IMR-90 (cell line): ENCODE measurements around the gene FBRSL1. TPM values are rescaled to one million over a fixed set of nuclear protein-coding genes. Genes with fewer than 3 reads are reported as not detected.

Source experiments
- ATAC-seq: fragments of 200-7000 bp; cut with Tn5 transposase; 2 replicates; pipeline ENCODE4 v1.9.1; 2020; ENCODE audit warnings: low read depth, mild to moderate bottlenecking, moderate library complexity
- BruUV-seq: library from RNA; stranded (reverse); fragments of 400-500 nt; replicated peaks from 2 replicates; lab custom pipeline; 2021; lab: Mats Ljungman, UMichigan
- CTCF ChIA-PET: fragments of 300-600 bp; formaldehyde crosslinking; extraction: SDS; loops from one replicate; lab custom pipeline; 2021; ENCODE audit warnings: antibody characterized with exemption; lab: Yijun Ruan, JAX
- POLR2A ChIA-PET: fragments of 300-600 bp; sonication (Branson Sonifier 250); formaldehyde crosslinking; loops from one replicate; lab custom pipeline; 2022; ENCODE audit warnings: antibody characterized with exemption; ENCODE audit not compliant: unreplicated experiment; lab: Charles Lee
- DNase-seq: peaks from one replicate; pipeline ENCODE4 v3.0.0; 2013
- H2AFZ ChIP-seq: replicated peaks from 2 replicates; pipeline ENCODE3; 2013; ENCODE audit warnings: low read length, mild to moderate bottlenecking; ENCODE audit not compliant: poor library complexity
- H2AK5ac ChIP-seq: 2 replicates; pipeline ENCODE4 v1.6.1; 2013; ENCODE audit warnings: low read depth, low read length, inconsistent platforms
- H2AK9ac ChIP-seq: replicated peaks from 2 replicates; pipeline ENCODE3; 2013; ENCODE audit warnings: mild to moderate bottlenecking, low read depth, low read length, moderate library complexity; ENCODE audit not compliant: poor library complexity
- H2BK120ac ChIP-seq: 2 replicates; pipeline ENCODE4 v1.6.1; 2013; ENCODE audit warnings: low read depth, low read length, inconsistent platforms
- H2BK15ac ChIP-seq: 3 replicates; pipeline ENCODE4 v1.6.1; 2013; ENCODE audit warnings: low read depth, low read length, inconsistent platforms
- H2BK20ac ChIP-seq: 2 replicates; pipeline ENCODE4 v1.6.1; 2013; ENCODE audit warnings: low read depth, mild to moderate bottlenecking, inconsistent platforms, low read length, moderate library complexity
- H2BK5ac ChIP-seq: 2 replicates; pipeline ENCODE4 v1.6.1; 2013; ENCODE audit warnings: mild to moderate bottlenecking, low read depth, low read length, inconsistent platforms; ENCODE audit not compliant: poor library complexity, severe bottlenecking
- H3K14ac ChIP-seq: replicated peaks from 2 replicates; pipeline ENCODE4 v1.6.1; 2013; ENCODE audit warnings: low read depth, low read length, inconsistent platforms
- H3K18ac ChIP-seq: 2 replicates; pipeline ENCODE4 v1.6.1; 2013; ENCODE audit warnings: low read depth, low read length, control low read depth
- H3K23ac ChIP-seq: 2 replicates; pipeline ENCODE4 v1.6.1; 2013; ENCODE audit warnings: low read depth, low read length, inconsistent platforms
- H3K27ac ChIP-seq: 2 replicates; pipeline ENCODE4 v1.5.1; 2013; ENCODE audit warnings: mild to moderate bottlenecking, control low read depth, low read length; ENCODE audit not compliant: insufficient read depth
- H3K27me3 ChIP-seq: 2 replicates; pipeline ENCODE4 v1.6.1; 2013; ENCODE audit warnings: low read length; ENCODE audit not compliant: control insufficient read depth, insufficient read depth
- H3K36me3 ChIP-seq: 2 replicates; pipeline ENCODE4 v1.6.1; 2013; ENCODE audit warnings: low read length, mixed read lengths; ENCODE audit not compliant: control insufficient read depth, insufficient read depth
- H3K4ac ChIP-seq: 2 replicates; pipeline ENCODE4 v1.6.1; 2013; ENCODE audit warnings: low read depth, low read length, inconsistent platforms
- H3K4me1 ChIP-seq: 2 replicates; pipeline ENCODE4 v1.6.1; 2013; ENCODE audit warnings: low read length, mixed read lengths; ENCODE audit not compliant: control insufficient read depth, insufficient read depth
- H3K4me2 ChIP-seq: 2 replicates; pipeline ENCODE4 v1.6.1; 2013; ENCODE audit warnings: low read depth, mild to moderate bottlenecking, control low read depth, low read length, moderate library complexity
- H3K4me3 ChIP-seq: 2 replicates; pipeline ENCODE4 v1.5.1; 2013; ENCODE audit warnings: low read depth, mild to moderate bottlenecking, control low read depth, low read length, moderate library complexity; ENCODE audit not compliant: insufficient read depth
- H3K56ac ChIP-seq: 2 replicates; pipeline ENCODE4 v1.6.1; 2013; ENCODE audit warnings: low read length, inconsistent platforms; ENCODE audit not compliant: insufficient read depth; ENCODE audit errors: extremely low read depth
- H3K79me1 ChIP-seq, 2 experiments: 2 replicates each; pipeline ENCODE4 v1.6.1; 2013; ENCODE audit warnings: low read length in 2 of 2, inconsistent platforms in 1 of 2, low read depth in 1 of 2
- H3K9ac ChIP-seq: 2 replicates; pipeline ENCODE4 v1.6.1; 2013; ENCODE audit warnings: low read depth, low read length, control low read depth
- H3K9me1 ChIP-seq: 2 replicates; pipeline ENCODE4 v1.6.1; 2013; ENCODE audit warnings: low read length, inconsistent platforms; ENCODE audit not compliant: insufficient read depth
- H3K9me3 ChIP-seq: 2 replicates; pipeline ENCODE4 v1.6.1; 2013; ENCODE audit warnings: low read length; ENCODE audit not compliant: control insufficient read depth, insufficient read depth
- H4K20me1 ChIP-seq: 2 replicates; pipeline ENCODE4 v1.6.1; 2013; ENCODE audit warnings: low read length, inconsistent platforms; ENCODE audit not compliant: insufficient read depth
- H4K5ac ChIP-seq: 2 replicates; pipeline ENCODE4 v1.6.1; 2013; ENCODE audit warnings: mild to moderate bottlenecking, low read depth, low read length, control low read depth
- H4K8ac ChIP-seq, 2 experiments: 2 replicates each; pipeline ENCODE4 v1.6.1; 2013; ENCODE audit warnings: low read depth in 2 of 2, low read length in 2 of 2, control low read depth in 1 of 2, inconsistent platforms in 1 of 2
- H4K91ac ChIP-seq: 2 replicates; pipeline ENCODE4 v1.6.1; 2013; ENCODE audit warnings: low read depth, low read length, inconsistent platforms; ENCODE audit not compliant: insufficient read depth
- CHD1 ChIP-seq: IDR thresholded peaks from 2 replicates; pipeline ENCODE4 v1.6.1; 2012; ENCODE audit warnings: low read depth, low read length, improper control_type of control experiment
- MXI1 ChIP-seq: IDR thresholded peaks from 2 replicates; pipeline ENCODE4 v1.6.1; 2012; ENCODE audit warnings: low read depth, mild to moderate bottlenecking, low read length, moderate library complexity, borderline replicate concordance
- NFE2L2 ChIP-seq: fragments of 150-350 bp; IDR thresholded peaks from 2 replicates; pipeline ENCODE4 v1.6.1; 2016; ENCODE audit warnings: low read depth, mild to moderate bottlenecking, low read length
- POLR2A ChIP-seq: IDR thresholded peaks from 2 replicates; pipeline ENCODE4 v1.6.1; 2012; ENCODE audit warnings: mild to moderate bottlenecking, low read depth, low read length
- RAD21 ChIP-seq: IDR thresholded peaks from 2 replicates; pipeline ENCODE4 v1.6.1; 2012; ENCODE audit warnings: low read length, improper control_type of control experiment
- RCOR1 ChIP-seq: IDR thresholded peaks from 2 replicates; pipeline ENCODE4 v1.6.1; 2012; ENCODE audit warnings: mild to moderate bottlenecking, low read length, improper control_type of control experiment; ENCODE audit not compliant: insufficient replicate concordance
- SMC3 ChIP-seq: fragments of 150-350 bp; IDR thresholded peaks from 2 replicates; pipeline ENCODE4 v1.6.1; 2016; ENCODE audit warnings: low read depth, mild to moderate bottlenecking, antibody characterized with exemption, low read length, moderate library complexity
- USF2 ChIP-seq: fragments of 150-350 bp; IDR thresholded peaks from 2 replicates; pipeline ENCODE4 v1.6.1; 2017; ENCODE audit warnings: mild to moderate bottlenecking, antibody characterized with exemption, low read length, low read depth
- WGBS, 2 experiments: methylation state at CpG; one replicate each; pipeline versions ENCODE4 v1.1.5 to v1.1.7; 2013; ENCODE audit warnings: missing lambda C conversion rate in 2 of 2; ENCODE audit not compliant: insufficient read length in 1 of 2; ENCODE audit errors: extremely low coverage in 2 of 2; 5-methylcytosine and 5-hydroxymethylcytosine counted together
- dilution Hi-C: fragments of 300-500 bp; cut with HindIII; formaldehyde crosslinking; loops from one replicate; pipeline ENCODE4 v1.14.3; 2018; ENCODE audit warnings: low sequenced_read_pairs; ENCODE audit not compliant: unreplicated experiment
- in situ Hi-C: fragments of 300-500 bp; cut with MboI; formaldehyde crosslinking; loops from 3 replicates; pipeline ENCODE4 v1.14.3; 2019; ENCODE audit warnings: low sequenced_read_pairs, inconsistent platforms, mixed read lengths
- intact Hi-C: fragments of 100-400 bp; cut with micrococcal nuclease; formaldehyde crosslinking; loops from 2 replicates; pipeline ENCODE4 v1.10.0; 2022
- polyA plus RNA-seq, 3 experiments: library from polyadenylated mRNA; depleted of rRNA; stranded (reverse); fragments of >200 nt; gene quantifications; 2 replicates each; pipeline ENCODE4 v1.2.3, GENCODE V29; 2012; ENCODE audit warnings: low replicate concordance in 1 of 3
- total RNA-seq: library from RNA; depleted of rRNA; stranded (reverse); fragments of >200 nt; gene quantifications from 2 replicates; pipeline ENCODE4 v1.2.3, GENCODE V29; 2012
- TF ChIP-seq, protein P1 (sequence below): fragments of 150-350 bp; IDR thresholded peaks from 2 replicates; pipeline ENCODE4 v1.6.1; 2016; ENCODE audit warnings: low read depth, mild to moderate bottlenecking, low read length, moderate library complexity, borderline replicate concordance

FBRSL1 gene
- total and polyA plus RNA-seq, 2 of the 4 experiments (the other 2 are of a cell fraction): 0.36 to 10.8 TPM

GRCh38 chr12:132550014-132550802 lies 60.3 kb downstream of the FBRSL1 start:
- no peak overlapping the region for H4K5ac ChIP-seq
- H3K23ac ChIP-seq: no peak overlapping the region
- H3K27me3 ChIP-seq: no peaks in the 10 kb centered on the region
- H3K27ac ChIP-seq: no peak overlapping the region
- in situ Hi-C loops (no loop called here), dilution Hi-C loops (no loop called here), intact Hi-C loops (no loop called here)
- no peak overlapping the region for H3K14ac ChIP-seq
- H2BK20ac ChIP-seq: no peak overlapping the region
- no peak overlapping the region for H2AK5ac ChIP-seq
- no peak overlapping the region for H3K4ac ChIP-seq
- H3K4me2 ChIP-seq: no peak overlapping the region
- WGBS, 2 experiments: 40% methylated on average over 22 of the region's 43 CpGs; no CpG with 5 or more reads in 1 of the 2 experiments
- no peak overlapping the region for H4K91ac ChIP-seq
- ATAC-seq: no peak; the same call in 1 of the 2 replicates
- H4K20me1 ChIP-seq: peaks cover 5% of the 10 kb centered on the region; the same call in 1 of the 2 replicates
- ChIA-PET POLR2A (no interaction called here), CTCF (no interaction called here)
- no peak overlapping the region for H3K4me3 ChIP-seq
- no peak overlapping the region for H3K9ac ChIP-seq
- TF ChIP-seq USF2 (no peak), MXI1 (no peak), SMC3 (no peak), POLR2A (no peak), RCOR1 (no peak), NFE2L2 (no peak), CHD1 (no peak), RAD21 (no peak)
- TF ChIP-seq, protein P1, sequence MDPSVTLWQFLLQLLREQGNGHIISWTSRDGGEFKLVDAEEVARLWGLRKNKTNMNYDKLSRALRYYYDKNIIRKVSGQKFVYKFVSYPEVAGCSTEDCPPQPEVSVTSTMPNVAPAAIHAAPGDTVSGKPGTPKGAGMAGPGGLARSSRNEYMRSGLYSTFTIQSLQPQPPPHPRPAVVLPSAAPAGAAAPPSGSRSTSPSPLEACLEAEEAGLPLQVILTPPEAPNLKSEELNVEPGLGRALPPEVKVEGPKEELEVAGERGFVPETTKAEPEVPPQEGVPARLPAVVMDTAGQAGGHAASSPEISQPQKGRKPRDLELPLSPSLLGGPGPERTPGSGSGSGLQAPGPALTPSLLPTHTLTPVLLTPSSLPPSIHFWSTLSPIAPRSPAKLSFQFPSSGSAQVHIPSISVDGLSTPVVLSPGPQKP: no peak
- H3K18ac ChIP-seq: no peak overlapping the region
- H2BK15ac ChIP-seq: no peak overlapping the region
- no peak overlapping the region for H3K56ac ChIP-seq
- H3K36me3 ChIP-seq: peaks cover 5% of the 10 kb centered on the region; the same call in 1 of the 2 replicates
- no peaks in the 10 kb centered on the region for H3K9me3 ChIP-seq
- no peak for DNase-seq
- no peaks in the 10 kb centered on the region for H3K9me1 ChIP-seq
- no peak overlapping the region for H2BK5ac ChIP-seq
- no peak overlapping the region for H2BK120ac ChIP-seq
- H4K8ac ChIP-seq: no peak overlapping the region
- BruUV-seq: no TSS peak
- H2AK9ac ChIP-seq: no peak overlapping the region
- H2AFZ ChIP-seq: no peak overlapping the region
- H3K4me1 ChIP-seq: no peaks in the 10 kb centered on the region
- no peaks in the 10 kb centered on the region for H3K79me1 ChIP-seq
